NCI-H2107 treated with DMSO at 0.1 percent for 48 hours (cell line): Measurements from ENCODE around the gene GABBR2.

Experiments
- DNase-seq: peaks from one replicate; lab custom pipeline; 2025; ENCODE audit not compliant: unreplicated experiment; lab: John Stamatoyannopoulos, UW

The GABBR2 gene

GRCh38 chr9:98359569-98359968 is 349.2 kb downstream of the GABBR2 start:
- no peak for DNase-seq

DNA sequence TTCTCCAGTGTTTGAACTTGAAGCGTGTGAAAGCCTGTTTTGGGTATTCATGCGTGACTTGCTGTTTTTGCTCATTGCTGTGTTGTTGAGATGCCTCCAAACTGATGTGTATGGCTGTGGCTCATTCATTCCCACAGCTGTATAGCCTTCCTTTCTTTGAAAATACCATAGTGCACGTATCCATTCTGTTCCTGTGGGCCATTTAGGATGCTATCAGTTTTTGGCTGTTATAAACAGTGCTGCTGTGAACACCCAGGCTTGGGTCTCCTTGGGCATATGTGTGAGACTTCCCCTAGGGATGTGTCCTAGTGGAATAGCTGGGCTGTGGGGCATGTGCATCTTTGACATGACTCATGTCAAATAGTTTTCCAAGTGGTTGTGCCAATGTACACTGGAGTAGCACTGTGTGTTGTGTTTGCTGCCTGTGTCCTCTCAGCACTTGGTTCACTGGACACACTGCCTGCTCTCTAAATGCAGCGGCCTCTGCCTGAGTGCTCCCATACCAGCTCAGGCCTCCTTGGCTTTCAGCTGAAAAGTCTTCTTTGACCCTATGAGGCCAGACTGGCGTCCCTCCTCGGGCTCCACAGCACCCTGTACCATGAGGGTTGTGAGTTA is 350.7 kb downstream of the GABBR2 start:
- no peak for DNase-seq

- no peak for DNase-seq
These were observed 351.6 kb downstream of the GABBR2 start for GRCh38 chr9:98356953-98357690.

DNA sequence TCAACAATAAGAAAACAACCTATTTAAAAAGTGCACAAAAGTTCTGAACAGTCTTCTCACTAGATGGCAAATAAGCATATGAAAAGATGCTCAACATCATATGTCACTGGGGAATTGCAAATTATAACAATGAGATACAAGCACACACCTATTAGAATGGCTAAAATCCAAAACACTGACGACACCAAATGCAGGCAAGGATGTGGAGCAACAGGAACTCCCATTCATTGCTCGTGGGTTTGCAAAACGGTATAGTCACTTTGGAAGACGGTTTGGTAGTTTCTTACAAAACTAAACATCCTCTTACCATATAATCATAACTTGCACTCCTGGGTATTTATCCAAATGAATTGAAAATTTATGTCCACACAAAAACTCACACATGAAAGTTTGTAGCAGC is 352.4 kb downstream of the GABBR2 start:
- no peak for DNase-seq

DNA sequence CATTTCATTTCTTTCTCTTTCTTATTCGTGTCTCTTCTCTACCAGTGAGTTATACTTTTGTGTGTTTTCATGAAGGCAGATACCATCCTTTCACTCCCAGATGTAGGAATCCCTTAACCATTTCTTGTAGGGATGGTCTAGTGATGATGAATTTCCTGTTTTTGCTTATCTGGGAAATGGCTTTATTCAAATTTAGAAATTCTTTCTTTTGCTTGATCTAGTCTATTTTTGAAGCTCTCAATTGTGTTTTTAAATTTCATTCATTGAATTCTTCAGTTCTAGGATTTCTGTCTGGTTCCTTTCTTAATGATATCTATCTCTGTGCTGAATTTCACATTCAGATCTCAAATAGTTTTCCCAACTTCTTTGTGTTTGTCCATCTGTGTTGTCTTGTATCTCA is 357.4 kb downstream of the GABBR2 start:
- no peak for DNase-seq

DNA sequence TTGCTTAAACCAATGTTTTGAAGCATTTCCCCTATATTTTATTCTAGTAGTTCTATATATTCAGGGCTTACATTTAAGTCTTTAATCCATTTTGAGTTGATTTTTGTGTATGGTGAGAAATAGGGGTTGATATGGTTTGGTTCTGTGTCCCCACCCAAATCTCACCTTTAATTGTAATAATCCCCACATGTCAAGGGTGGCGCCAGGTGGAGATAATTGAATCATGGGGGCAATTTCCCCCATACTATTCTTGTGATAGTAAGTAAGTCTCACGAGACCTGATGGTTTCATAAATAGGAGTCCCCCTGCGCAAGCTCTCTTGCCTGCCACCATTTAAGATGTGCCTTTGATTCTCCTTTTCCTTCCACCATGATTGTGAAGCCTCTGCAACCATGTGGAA is 361.1 kb downstream of the GABBR2 start:
- no peak for DNase-seq

GRCh38 chr9:98345011-98345410 is 363.7 kb downstream of the GABBR2 start:
- DNase-seq = no peak

DNA sequence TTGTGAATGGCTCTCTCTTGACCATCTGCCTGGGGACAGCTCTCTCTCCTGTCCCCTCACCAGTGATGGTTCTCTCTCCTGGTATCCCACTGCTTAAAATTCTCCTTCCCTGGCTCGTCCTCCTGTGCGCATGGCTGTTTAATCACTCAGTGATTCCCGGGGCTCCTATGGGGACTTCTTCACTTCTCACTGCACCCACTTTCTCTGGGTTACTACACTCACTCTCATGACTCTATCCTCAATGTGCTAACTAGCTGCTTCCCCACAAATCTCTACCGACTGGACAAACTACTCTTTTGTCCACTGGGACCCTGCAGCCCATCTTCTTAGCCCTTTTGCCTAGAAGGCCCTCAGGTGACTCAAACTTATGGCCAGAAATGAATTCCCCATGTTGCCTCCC is 364.2 kb downstream of the GABBR2 start:
- no peak for DNase-seq

DNA sequence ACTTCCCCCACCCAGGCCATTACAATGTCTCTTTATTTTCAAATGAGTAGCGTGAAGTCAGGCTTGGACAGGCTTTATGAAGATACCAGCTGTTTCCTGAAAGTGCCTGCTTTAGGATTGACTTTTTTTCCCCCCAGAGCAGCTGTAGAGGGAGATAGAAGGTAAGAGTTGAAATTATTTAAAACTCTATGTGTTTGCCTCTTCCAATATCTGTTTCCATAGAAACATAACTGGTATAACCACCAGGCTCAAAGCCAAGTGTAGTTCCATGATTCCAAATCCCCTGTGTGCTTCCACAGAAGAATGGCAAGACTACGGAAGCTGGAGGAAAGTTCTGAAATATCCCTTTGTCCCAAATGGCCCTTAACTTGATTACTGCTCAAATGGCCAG is 365.9 kb downstream of the GABBR2 start:
- no peak for DNase-seq

- no peak for DNase-seq
These were observed 366.5 kb downstream of the GABBR2 start for GRCh38 chr9:98342098-98342819.

DNA sequence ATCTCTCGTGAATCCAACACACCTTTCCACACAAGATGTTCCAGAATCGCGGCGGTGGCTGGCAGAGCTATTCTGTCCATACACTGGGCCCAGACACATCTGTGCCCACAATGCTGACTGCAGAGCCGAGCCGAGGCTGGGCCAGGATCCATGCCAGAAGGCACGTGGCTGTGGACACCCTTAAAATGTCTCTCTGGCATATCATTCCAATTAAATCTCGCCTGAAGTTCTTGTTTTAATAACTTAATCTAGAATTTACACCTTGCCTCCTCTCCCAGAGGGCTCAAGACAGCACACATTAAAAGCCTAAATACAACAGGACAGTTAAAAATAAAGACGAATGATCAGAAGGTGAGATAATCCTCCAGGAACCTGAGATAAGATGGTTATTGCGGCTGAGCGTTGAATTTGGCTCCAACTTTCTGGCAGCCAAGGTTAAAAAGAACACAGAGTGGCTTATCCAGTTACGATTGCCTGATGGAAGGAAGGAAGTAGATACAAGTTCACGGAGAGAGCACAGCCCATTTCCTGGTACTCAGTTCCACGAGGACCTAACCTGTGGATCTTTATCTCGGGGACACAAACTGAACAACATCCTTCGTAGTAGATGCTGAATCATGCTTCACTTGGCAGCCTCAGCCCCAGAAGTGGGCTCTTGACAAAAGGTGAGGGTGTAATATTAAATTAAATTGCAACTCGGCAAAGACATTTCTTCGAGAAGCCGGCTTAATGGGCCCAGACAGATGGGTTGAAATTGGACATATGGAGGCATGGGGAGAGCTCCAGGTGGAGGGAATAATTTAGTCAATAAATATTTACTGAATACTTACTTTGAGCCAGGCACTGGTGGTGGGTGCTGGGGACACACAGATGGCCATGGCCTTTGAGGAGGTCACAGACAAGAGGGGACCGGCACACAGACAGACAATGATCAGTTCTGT is 367.3 kb downstream of the GABBR2 start:
- no peak for DNase-seq

DNA sequence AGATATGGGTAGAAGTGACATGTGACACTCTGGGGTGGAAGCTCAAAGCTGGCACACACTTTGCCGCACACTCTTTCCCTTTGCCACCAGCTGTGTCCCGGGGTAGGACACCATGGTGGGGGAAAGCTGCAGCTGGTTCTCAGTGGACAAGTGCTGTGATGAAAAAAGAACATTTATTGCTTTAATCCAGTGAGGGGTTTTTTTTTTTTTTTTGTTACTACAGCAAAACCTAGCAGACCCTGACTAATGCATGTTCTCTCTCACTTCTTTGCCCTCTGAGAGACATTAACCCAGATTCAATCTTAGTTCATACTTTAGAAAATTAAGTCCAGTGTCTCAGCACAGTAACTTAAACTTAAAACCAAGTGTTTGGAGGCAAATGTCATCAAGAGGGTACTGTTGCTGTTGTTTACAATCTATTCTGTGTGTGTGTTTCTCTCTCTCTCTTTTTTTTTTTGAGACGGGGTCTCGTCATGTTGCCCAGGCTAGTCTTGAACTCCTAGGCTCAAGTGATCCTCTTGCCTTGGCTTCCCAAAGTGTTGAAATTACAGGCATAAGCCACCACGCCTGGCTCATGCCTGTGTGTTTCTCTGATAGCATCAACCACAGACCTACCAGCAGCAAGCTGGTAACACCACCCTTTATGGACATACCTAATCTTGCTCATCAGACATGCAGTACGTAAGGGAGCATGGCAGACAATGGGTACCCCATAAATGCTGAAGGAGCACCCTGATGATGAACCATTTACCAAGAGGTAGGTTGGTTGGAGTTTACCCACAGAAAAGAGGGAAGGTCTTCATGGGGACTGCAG is 368.5 kb downstream of the GABBR2 start:
- DNase-seq = no peak

- no peak for DNase-seq
These were observed 373.1 kb downstream of the GABBR2 start for GRCh38 chr9:98335661-98336060.

- DNase-seq = no peak
These were observed 373.9 kb downstream of the GABBR2 start for GRCh38 chr9:98334796-98335195.

- no peak for DNase-seq
These were observed 374.8 kb downstream of the GABBR2 start for GRCh38 chr9:98333703-98334582.

DNA sequence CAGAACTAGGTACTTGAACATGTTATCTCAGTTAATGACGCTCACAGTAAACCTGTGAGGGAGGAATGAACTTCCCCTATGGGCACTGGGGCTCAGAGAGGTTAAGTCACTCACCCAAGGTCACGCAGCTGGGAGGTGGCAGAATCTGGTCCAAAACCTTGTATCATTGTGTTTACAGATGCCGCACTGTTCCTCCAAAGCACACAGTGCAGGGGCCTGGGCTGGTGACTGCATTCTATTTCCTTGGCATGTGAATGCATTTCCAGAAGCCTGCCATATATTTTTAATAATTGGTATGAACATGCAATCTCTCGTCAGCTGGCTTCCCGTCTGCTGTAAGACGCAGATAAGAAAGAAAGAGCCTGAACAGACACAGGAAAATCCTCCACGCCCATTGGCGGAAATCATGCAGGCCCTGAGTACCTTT is 376.3 kb downstream of the GABBR2 start:
- DNase-seq = no peak

GRCh38 chr9:98331536-98332259 is 377.0 kb downstream of the GABBR2 start:
- DNase-seq = no peak

GRCh38 chr9:98330831-98331230 is 377.9 kb downstream of the GABBR2 start:
- no peak for DNase-seq

DNA sequence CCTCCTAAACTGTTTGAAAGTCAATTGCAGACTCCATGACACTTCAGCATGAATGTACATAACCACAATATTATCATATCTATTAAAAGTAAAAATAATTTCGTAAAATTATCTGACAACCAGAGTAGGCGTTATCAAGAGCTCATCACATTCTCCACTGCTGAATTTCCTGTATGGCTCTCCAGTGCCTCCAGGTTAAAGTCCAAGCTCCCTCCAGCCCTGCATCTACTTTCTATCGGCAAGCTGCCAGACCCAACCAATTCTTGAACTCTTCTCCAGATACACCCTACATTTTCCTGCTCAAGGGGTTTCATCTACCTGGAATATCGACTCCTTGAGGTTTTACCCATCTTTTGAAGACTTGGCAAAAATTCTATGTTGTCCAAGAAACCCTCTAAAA is 378.8 kb downstream of the GABBR2 start:
- DNase-seq = no peak
